GM21367 (cell line): Measurements from ENCODE around the gene FBXL3.

Experiments used
- ATAC-seq: cut with Tn5 transposase; IDR thresholded peaks from one replicate; pipeline ENCODE4 v1.9.1; 2021; ENCODE audit not compliant: unreplicated experiment

FBXL3 gene, protein sequence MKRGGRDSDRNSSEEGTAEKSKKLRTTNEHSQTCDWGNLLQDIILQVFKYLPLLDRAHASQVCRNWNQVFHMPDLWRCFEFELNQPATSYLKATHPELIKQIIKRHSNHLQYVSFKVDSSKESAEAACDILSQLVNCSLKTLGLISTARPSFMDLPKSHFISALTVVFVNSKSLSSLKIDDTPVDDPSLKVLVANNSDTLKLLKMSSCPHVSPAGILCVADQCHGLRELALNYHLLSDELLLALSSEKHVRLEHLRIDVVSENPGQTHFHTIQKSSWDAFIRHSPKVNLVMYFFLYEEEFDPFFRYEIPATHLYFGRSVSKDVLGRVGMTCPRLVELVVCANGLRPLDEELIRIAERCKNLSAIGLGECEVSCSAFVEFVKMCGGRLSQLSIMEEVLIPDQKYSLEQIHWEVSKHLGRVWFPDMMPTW

DNA sequence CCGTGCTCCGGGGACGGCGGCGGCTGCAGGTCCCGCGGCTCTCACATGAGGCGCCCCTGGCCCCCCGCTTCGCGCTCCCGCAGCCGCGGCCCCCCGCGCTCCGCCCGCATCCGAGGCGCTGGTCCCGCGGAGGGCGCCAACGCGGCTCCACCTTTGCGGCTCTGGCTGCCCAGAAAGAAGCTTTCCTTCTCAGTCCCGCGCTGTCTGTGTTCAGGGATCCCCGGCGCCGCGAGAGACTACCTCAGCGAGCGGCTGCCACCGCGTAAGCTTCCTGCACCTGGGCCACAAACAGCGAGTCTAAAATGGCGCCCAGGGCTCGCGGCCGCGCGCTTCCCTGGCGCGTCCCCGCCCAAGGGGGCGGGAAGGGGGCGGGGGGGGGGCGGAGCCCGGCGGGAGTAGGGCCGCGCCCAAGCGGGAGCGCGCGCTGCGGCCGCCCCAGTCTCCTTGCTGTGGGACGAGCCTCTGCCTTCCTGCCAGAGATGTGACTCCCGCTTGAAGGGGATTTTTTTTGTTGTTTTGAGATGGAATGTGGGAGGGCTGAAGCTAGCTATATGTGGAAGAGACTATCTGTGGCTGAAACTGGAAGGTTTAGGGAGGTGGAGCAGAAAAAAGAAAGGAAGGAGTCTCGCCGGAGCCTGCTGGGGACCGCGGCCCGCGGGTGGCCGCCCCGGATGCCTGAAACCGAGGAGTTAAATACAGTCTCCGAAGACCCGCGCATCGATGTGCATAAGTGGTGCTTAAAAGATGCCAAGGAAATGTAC is at the start of gene FBXL3:
FBXL3 (minus strand) TSS at position 299 of the 761 bp plus-strand sequence. CDS start 5,299 bp downstream, outside the sequence.
- ATAC-seq = peak; percentile 63

DNA sequence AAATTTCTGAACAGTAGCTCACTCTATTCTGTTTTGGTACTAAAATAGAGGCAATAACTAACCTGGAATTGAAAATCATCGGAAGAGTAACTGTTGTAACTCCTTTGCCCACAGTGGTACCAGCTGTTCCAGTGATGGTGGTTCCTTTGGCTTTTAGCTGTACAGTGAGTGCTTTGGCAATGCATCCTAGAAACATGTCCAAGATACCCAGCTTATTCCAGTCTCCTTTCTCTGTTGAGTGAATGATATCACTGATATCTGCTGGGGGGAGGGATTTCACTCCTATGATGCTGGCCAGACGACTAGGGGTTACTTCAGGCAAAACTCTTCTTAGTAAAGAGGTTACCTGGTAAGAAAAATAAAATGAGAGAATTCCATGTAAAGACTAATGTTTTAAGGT is 40.6 kb upstream of the FBXL3 start:
- no peak for ATAC-seq

DNA sequence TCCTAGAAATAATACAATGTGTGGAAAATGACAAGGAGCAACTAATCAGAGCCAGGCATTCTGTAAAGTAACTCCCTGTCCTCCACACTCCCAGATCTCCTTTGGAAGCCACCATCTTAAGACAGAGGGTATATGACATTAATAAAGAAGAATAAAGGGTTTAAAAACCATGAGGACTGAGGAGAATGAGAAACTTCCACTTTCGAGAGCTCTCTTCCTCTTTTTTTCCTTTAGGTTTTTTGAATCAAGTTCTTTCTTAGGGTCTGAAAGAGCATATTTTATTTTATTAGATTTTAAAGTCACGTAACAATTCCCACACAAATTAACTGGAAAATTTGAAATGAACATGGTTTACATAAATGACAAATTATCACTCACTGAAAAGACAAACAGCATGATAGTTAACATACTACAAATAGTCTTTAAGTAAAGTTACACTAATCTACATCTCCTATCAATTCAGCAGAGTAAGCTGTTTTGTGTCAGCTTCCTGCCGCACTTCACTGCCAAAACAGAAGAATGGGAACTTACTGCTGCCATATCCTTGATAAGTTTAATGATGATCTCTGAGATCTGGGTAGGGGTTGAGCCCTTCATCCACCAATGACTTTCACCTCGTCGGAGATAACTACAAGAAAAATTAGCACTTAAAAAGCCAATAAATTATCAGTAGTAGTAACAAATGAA is 38.6 kb upstream of the FBXL3 start:
- no peak for ATAC-seq

DNA sequence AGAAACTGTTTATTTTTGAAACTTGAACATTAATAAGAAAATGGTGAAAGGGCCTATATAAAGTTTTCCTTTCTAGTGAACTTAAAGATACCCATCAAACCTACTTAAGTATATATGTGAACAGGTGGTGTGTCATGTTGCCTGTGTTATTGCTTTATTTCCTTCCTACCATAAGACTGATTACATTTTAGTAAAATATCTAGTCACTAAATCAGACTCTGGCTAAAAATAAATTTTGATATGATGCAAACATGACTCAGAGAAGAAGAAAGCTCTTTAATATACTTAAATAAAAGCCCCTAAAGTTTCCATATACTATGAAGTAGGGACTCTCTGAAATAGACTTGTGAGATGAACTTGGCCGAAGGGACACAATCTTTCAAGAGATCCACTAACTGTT is 35.1 kb upstream of the FBXL3 start:
- no peak for ATAC-seq

DNA sequence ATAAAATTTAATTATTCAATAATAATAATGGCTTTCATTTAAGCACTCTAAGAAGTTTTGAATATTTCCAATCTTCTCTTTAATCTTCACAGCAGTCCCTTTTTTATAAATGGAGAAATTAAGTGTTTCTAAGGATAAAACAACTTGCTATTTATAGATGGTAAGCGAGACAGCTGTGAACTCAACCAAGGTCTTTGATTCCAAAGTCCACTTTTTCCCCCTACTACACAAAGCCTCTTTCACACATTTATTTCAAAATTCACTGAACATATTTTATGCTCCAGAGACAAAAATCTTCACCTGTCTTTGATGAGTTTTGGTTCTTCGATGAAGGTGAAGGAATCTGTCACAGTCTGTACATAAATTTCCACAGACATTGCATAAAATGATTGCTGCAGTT is 34.4 kb upstream of the FBXL3 start:
- ATAC-seq = no peak

DNA sequence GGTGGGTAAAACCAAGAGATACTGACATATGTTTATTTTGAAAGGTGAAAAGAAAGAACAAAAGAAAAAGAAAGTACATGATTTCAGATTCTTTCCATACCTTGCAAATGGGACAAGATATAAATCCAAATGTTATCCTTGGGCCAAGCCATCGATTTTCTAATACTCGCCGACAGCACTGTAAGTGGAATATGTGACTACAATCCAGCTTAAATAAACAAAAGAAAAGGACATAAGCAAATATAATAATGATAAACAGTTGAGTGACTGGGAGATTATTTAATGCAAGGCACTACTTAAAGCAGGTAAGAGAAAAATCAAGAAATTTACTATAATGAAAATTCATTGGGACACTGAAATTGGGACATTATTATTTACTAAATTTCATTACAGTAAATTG is 29.9 kb upstream of the FBXL3 start:
- no peak for ATAC-seq

DNA sequence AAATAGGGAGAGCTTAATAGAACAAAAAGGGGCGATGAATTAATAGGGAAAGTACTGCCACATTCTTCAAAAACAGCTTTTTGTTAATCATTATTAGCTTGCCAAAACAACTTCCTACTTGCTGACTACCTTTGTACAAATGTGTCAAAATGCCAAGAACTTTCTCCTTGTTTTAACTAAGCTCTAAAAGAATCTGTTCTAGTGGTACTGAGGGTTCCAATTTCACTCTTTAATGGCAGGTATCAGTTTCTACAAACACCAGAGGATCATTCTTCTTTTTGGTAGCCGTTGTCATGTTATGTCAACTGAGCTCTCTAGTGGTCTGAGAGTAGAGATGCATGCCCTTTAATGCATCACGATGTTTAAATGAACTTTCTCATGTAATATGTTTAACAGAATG is 29.4 kb upstream of the FBXL3 start:
- ATAC-seq = no peak

DNA sequence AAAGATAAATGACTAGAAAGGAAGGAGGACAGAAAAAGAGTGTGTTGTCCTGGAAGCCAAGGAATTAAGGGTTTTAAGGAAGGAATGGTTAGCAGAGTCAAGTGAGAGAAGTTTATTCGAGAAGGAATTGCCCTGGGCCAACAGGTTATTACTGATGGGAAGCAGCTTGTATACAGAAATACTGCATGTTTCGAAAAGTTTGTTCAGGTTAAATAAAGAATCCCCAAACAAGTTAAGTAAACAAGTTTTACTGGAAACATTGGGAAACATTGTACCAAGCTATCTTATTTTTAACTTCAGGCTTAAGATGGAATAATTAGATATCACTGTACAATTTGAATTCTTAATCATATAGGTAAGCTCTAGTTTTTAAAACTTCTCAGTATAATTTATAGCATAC is 28.2 kb upstream of the FBXL3 start:
- no peak for ATAC-seq

DNA sequence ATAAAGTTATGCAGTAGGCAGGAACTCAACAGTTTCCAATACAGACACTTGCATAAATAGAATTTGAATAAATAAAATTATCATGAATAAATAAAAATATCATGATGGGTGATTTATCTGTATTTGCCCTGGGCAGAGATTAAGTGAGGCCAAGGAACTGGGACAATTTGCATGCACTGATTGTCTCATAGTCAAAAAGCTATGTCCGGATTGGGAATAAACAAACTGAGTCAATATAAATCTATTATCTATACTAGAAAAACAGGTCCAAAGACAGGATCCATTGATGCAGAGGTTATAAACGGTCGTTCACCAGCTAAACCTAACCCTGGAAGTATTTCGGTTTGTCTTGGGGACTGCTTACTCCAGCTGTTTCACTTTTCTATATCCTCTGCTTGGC is 26.2 kb upstream of the FBXL3 start:
- ATAC-seq = no peak

DNA sequence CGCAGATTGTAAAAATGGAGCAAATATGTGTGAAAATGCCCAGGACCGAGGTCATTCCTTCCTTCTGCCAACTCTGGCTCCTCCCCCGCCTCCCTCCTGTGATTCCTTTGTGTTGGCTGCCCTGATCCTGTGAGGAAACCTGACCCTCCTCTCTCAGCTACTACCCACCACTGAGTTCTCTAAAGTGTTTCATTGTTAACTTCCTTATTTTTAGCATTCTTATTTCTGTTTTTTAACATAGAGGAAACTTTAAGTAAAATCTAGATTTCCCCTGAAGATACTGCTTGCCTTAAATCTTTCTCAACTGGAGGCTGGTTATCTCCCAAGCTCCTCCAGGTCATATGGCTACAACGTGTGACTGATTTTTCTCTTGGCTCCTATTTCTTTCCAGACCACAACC is 21.7 kb upstream of the FBXL3 start:
- ATAC-seq = no peak

DNA sequence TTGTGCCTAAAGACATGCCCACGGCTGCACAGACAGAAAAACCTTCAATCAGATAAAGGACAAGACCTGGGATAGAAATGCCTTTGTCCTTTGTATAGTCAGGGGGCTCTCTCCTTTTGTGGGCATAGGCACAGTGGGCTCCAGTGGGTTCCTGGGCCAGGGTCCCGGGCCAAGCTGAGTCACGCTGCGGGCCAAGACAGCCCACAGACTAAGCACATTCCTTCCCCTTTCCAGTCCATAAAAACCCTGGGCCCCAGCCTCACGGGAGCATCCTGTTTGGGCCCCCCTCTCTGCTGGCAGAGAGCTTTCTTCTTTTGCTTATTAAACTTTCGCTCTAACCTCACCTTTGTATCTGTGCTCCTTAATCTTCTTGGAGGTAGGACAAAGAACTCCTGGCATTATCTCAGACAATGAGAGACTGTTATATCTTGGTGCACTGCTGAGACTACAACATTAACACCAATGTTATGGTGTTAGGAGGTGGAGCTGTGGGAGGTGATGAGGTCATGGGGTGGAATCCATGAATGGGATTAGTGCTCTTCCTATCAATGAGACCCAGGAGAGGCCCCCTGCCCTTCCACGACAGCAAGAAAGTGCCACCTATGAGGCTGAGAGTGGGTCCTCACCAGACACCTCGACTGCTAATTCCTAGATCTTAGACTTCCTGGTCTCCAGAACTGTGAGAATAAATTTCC is 20.8 kb upstream of the FBXL3 start:
- no peak for ATAC-seq

DNA sequence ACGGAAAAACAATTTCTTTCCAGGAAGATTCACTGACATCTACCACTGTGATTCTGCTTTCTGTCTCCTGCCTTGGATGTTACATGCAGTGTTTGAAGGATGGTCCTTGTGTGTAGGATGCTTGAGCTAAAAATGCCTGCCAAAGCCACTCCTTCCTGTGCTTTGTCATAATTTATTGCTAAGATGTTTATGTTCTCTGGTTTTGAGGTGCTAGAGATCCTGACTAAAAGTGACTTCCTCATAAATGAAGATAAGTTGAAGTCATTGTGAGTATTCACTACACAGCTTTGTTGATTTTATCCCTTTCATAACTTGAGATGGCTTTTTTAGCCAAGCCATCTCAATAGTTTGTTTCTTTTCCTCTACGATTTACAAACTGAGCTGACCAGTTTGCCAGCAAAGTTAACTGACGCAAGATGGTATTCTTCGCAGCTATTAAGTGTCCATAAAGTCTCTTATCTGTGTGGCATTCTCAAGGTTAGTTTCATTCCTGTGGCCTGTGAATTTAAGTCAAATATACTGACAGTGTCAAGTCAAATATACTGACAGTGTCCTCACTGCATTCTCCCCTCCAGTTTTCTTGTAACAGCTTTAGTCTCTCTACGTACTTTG is 15.7 kb upstream of the FBXL3 start:
- no peak for ATAC-seq

DNA sequence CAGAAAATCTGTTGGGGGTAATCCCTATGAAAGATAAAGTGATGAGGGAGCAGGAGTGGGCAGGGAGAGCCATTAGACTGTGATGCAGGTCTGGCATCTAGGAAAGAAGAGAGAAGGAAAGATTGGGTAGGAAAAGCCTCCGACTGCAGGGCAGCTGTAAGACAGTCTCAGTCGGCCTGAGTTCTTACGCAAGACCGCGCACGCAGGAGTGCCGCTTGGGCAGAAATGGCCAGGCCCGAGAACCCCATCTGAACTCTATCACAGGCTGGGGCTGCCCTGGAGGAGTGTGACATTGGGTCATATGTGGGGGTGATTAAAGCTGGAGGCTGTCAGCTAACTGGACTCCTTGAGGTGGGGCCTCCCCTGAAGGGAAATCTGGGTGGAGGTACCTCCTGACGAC is 13.9 kb upstream of the FBXL3 start:
- no peak for ATAC-seq

DNA sequence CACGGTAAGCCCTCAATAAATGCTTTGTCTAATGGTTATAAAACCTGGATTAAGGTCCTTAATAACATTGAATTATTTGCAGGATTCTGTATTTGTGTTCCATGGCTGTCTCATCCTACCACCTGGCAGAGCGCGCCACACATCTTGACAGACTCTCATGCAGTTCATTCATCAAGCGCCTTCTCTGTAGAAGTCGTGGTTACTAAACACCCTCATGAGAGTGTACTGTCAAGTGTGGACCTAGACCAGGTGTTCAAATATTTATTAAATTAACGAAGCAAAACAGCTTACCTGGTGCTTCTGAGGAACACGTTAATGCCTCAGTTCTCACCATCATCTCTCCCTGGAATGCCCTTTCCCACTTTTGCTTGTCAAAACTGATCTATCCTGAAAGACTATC is 13.1 kb upstream of the FBXL3 start:
- no peak for ATAC-seq

DNA sequence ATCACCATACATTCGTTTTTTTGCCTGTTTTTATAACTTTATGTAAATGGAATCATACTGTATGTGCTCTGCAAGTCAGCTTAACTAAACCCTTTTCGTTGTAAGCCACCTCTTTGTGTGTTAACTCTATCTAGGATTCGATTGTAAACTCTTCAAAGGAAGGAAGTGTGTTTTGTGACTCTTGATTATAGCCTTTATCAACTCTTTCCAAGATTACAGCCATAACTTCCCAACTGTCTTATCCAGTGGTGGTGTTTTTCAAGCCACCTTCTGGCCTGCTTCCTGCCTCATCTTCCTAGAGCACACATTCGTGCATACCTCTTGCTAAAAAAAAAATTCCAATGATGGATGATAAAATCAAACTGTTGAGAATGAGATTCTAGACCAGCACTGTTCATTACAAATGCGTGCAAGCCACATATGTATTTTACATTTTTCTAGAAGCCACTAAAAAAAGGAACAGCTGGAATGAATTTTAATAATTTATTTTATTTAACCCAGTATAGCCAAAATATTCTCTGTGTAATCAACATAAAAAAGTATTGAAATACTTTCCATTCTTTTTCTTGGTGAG is 12.0 kb upstream of the FBXL3 start:
- ATAC-seq = no peak

DNA sequence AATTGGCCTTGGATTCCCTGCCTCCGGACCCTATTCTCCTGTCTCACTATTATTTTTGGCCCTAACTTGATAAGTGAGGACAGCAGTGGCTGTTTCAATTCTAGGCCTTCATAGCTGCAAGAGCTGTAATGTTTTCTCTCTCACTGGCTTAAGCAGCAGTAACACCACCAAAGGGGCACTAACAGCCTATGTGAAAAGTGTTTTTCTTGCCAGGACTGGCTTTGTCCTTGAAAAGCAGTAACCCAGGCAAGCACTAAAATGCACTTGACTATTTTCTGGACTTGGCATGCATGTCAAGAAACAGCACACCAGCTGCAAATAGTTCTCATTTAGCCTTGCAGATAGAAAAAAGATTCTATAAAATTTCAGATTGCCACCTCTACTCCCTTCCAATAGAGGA is 9.3 kb upstream of the FBXL3 start:
- no peak for ATAC-seq

DNA sequence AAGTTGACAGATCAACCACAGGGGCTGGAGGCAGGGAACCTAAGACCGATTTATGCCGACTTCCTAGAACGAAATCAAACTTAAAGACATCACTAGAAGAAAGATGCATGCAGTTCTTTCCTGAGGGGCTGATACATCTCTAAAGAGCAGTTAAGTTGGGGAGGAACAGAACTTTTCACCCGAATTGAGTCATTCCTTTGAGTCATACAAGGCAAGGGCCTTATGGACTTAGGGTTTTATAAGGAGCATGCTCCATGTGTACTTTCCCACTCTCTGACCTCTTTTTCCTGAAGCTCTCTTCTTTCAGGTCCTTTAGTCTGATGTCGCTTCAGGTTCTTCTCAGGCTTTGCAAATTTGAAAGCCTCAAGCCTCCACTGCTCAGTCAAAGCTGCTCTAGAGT is 7.9 kb upstream of the FBXL3 start:
- ATAC-seq = no peak

DNA sequence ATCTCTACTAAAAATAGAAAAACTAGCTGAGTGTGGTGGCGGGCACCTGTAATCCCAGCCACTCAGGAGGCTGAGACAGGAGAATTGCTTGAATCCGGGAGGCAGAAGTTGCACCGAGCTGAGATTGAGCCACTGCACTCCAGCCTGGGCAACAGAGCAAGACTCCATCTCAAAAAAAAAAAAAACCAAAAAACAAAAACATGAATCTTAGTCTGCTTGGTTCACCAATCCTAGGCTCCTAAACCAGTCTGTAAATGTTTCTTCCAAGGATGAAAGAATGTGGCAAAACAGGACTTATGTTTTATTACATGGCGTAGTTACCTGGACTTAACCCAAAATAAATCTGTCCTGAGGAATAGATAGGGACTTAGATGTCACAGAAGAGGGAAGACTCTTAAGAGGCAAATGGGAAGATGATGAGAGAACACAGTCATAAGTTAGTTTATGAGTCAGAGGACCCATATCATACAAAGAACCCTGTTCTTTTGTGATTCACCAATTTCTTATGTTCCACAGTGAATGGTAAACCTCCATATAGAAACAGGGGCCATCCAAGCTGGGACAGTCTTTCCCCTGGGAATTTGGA is 6.9 kb upstream of the FBXL3 start:
- ATAC-seq = no peak

DNA sequence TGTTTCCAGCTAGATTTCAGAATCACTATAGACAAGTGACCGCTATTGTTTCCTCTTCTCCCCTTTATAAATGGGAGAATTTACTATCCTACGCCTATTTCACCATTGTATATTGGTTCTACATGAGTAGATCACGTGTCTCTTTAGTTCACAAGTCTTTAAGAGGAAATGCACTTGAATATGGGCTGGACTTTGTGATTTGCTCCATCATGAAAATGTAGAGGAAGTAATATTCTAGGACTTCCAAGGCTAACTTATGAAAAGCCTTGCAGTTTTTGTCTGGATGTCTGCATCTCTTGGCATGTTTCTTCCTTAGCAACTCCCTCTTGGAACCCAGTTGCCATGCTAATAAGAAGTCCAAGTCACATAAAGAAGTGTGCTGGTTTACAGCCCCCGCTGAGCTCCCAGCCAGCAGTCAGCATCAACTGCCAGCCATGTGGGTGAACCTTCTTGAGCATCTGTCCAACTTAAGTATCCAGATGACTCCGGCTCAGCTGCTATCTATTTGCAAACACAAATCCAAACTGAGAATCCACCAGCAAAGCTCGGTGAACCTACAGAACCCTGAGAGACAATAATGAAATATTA is 4.8 kb upstream of the FBXL3 start:
- ATAC-seq = no peak

DNA sequence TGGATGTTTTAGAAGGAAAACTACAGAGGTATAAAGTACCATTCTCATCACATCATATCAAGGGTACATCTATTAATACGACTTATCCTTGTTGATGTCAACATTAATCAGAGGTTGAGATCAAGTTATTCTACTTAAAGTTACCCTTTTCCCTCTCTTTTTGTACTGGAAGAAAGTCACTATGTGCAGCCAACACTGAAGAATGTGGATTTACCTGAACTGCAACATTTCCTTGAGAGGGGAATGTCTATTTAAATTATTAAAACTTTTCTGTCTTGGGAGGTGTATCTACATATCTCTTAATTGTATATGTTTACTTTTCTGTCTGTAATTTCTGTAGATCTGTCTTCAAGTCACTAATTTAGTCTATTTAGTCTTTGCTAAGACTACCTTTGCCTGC is 2.5 kb upstream of the FBXL3 start:
- no peak for ATAC-seq
